NCI-H2107 treated with DMSO at 0.1 percent for 48 hours (cell line): ENCODE measurements around the gene HSD11B2.

ENCODE experiments used
- DNase-seq: peaks from one replicate; lab custom pipeline; 2025; ENCODE audit not compliant: unreplicated experiment; lab: John Stamatoyannopoulos, UW

HSD11B2 gene

GRCh38 chr16:67430977-67431774 is at the start of gene HSD11B2:
TSS of gene HSD11B2 (plus strand) at chr16:67431121. CDS start at chr16:67431249, 128 bp downstream.
- DNase-seq = no peak

- no peak for DNase-seq
Measured at GRCh38 chr16:67383284-67383683, 47.6 kb upstream of the HSD11B2 start.

GRCh38 chr16:67384778-67385510 is 46.0 kb upstream of the HSD11B2 start:
- DNase-seq = peak; percentile 19

- DNase-seq = no peak
Measured at GRCh38 chr16:67386861-67387455, 44.0 kb upstream of the HSD11B2 start.

GRCh38 chr16:67387479-67388079 is 43.3 kb upstream of the HSD11B2 start:
- no peak for DNase-seq

GRCh38 chr16:67388191-67388590 is 42.7 kb upstream of the HSD11B2 start:
- DNase-seq = no peak

GRCh38 chr16:67388591-67388990 is 42.3 kb upstream of the HSD11B2 start:
- DNase-seq = no peak

GRCh38 chr16:67389911-67390815 is 40.8 kb upstream of the HSD11B2 start:
- DNase-seq = no peak

- DNase-seq = no peak
Measured at GRCh38 chr16:67390816-67391423, 40.0 kb upstream of the HSD11B2 start.

- DNase-seq = peak; percentile 41
Measured at GRCh38 chr16:67391424-67392300, 39.3 kb upstream of the HSD11B2 start.

- DNase-seq = no peak
Measured at GRCh38 chr16:67392301-67393059, 38.4 kb upstream of the HSD11B2 start.

- DNase-seq = no peak
Measured at GRCh38 chr16:67393111-67393787, 37.7 kb upstream of the HSD11B2 start, which contains the start of gene TPPP3. TSS of gene TPPP3 (minus strand) at chr16:67393498. CDS start at chr16:67391111, 2,387 bp downstream.

- no peak for DNase-seq
Measured at GRCh38 chr16:67393788-67394154, 37.1 kb upstream of the HSD11B2 start.

GRCh38 chr16:67394155-67395104 is 36.5 kb upstream of the HSD11B2 start:
- DNase-seq = no peak

- DNase-seq = no peak
Measured at GRCh38 chr16:67395105-67395457, 35.8 kb upstream of the HSD11B2 start.

- DNase-seq = peak; percentile 98
Measured at GRCh38 chr16:67395458-67396158, 35.3 kb upstream of the HSD11B2 start.
